Immature natural killer cell (primary cell): ENCODE measurements around the gene PLCL1. TPM values are rescaled to one million over a fixed set of nuclear protein-coding genes. Genes with fewer than 3 reads are reported as not detected.

ENCODE experiments used
- DNase-seq, 3 donors: peaks; one replicate each; pipeline ENCODE4 v3.0.0; 2022; ENCODE audit warnings: mixed read lengths in 1 of 3
- H3K27ac Mint-ChIP-seq, 6 donors: one replicate each; pipeline ENCODE4 v1.8.0; 2020; ENCODE audit warnings: mixed read lengths in 6 of 6, mild to moderate bottlenecking in 5 of 6, inconsistent platforms in 4 of 6, moderate library complexity in 3 of 6
- H3K27me3 Mint-ChIP-seq, 3 donors: one replicate each; pipeline ENCODE4 v1.8.0; 2020 to 2021; ENCODE audit warnings: low read depth in 3 of 3, mild to moderate bottlenecking in 3 of 3, mixed read lengths in 3 of 3, moderate library complexity in 3 of 3, inconsistent platforms in 1 of 3
- H3K36me3 Mint-ChIP-seq, 3 donors: one replicate each; pipeline ENCODE4 v1.8.0; 2020; ENCODE audit warnings: mixed read lengths in 3 of 3, inconsistent platforms in 2 of 3, mild to moderate bottlenecking in 2 of 3
- H3K4me1 Mint-ChIP-seq, 2 donors: one replicate each; pipeline ENCODE4 v1.8.0; 2020; ENCODE audit warnings: inconsistent platforms in 2 of 2, mild to moderate bottlenecking in 2 of 2, mixed read lengths in 2 of 2, moderate library complexity in 1 of 2
- H3K4me3 Mint-ChIP-seq, 5 donors: one replicate each; pipeline ENCODE4 v1.8.0; 2020; ENCODE audit warnings: mild to moderate bottlenecking in 5 of 5, mixed read lengths in 5 of 5, inconsistent platforms in 3 of 5, moderate library complexity in 3 of 5
- H3K9me3 Mint-ChIP-seq, 6 donors: one replicate each; pipeline ENCODE4 v1.8.0; 2020; ENCODE audit warnings: mild to moderate bottlenecking in 6 of 6, mixed read lengths in 6 of 6, inconsistent platforms in 4 of 6, moderate library complexity in 3 of 6
- polyA plus RNA-seq, 3 donors: library from polyadenylated mRNA; unstranded; fragments of 300-500 nt; fragmentation: Illumina TruSeq; gene quantifications; one replicate each; pipeline ENCODE4 v1.2.3, GENCODE V29; 2021

PLCL1 gene
- polyA plus RNA-seq, 3 donors from 2014 or later = 0.51 to 0.53 TPM; not detected in 1

DNA sequence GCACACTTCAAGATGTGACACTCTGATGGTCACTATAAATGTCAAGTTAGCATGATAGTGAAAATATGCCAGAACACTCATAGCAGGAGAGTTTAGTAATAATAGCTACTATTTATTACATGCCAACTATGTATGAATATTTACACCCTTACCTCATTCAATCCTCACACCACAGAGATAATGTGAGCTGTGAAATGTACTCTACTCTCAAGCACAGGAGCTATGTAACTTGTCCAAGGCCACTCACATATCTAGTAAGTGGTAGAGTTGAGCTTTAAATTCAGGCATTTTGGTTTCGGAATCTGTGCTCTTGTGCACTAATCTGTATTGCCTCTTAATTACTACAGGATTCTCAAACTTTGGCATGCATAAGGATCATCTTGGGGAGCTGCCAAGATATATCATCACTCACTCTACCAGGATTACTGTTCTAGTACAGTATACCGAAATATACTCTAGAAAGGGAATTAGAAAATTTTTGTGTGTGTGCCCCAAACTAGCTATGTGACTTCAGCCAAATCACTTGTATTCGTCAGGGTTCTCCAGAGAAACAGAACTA, 154.3 kb downstream of the PLCL1 start:
- Mint-ChIP-seq H3K27ac (no peak overlapping the region), H3K36me3 (no peaks in the 10 kb centered on the region), H3K4me1 (no peaks in the 10 kb centered on the region)

DNA sequence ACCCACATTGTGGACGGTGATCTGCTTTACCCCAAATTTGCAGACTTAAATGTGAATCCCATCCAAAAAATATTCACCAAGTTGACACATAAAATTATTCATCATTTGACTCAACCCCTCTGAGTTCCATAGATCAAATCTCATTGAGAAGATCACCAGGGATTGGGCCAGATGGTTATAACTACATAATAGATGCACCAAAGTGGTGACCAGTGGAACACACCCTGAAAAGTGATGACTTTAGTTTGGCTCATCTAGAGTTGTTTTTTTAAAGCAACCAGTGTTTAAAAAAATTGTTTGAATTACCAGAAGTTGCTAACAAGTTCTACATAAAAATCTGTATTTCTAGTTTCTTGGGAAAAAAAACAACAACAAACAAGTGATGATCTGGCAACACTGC, 155.0 kb downstream of the PLCL1 start:
- peaks cover 0 to under 1% (median 0%) of the 10 kb centered on the region in 3 donors for H3K36me3 Mint-ChIP-seq
- no peak overlapping the region for H3K4me3 Mint-ChIP-seq
- H3K4me1 Mint-ChIP-seq = no peaks in the 10 kb centered on the region
- DNase-seq = no peak
- peaks cover 0 to 4% (median 3%) of the 10 kb centered on the region in 3 donors for H3K27me3 Mint-ChIP-seq
- H3K27ac Mint-ChIP-seq = no peak overlapping the region
- H3K9me3 Mint-ChIP-seq = peaks cover 0 to 8% (median 1%) of the 10 kb centered on the region in 6 donors

More for the DNA sequence above, 154.3 kb downstream of the PLCL1 start:
- no peak overlapping the region for H3K4me3 Mint-ChIP-seq
- peaks cover 0 to 8% (median 0%) of the 10 kb centered on the region in 6 donors for H3K9me3 Mint-ChIP-seq
- no peak for DNase-seq
- H3K27me3 Mint-ChIP-seq = peaks cover 0 to 4% (median 3%) of the 10 kb centered on the region in 3 donors

DNA sequence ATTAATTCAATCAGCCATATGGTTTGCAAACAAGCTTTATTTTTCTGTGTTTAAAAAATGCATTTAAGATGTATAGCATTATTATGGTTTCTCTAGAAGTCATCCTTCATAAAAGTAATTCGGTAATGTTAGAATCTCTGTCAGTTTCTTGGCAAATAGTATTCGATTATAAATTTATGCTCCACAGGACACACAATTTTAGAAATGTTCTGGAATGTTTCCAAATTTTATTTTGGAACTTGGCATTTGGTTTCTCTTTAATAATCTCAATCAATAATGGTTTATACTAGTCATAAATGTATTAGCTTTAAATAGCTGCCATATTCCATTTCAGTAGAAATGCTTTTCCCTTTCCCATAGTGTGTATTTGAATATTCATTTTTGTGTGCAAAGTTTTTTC, 156.4 kb downstream of the PLCL1 start:
- Mint-ChIP-seq H3K27me3 (peaks cover 0 to 5% (median 5%) of the 10 kb centered on the region in 3 donors), H3K36me3 (peaks cover 0 to 12% (median 8%) of the 10 kb centered on the region in 3 donors), H3K9me3 (peaks cover 0 to 21% (median 12%) of the 10 kb centered on the region in 6 donors), H3K4me3 (no peak overlapping the region), H3K27ac (no peak overlapping the region), H3K4me1 (no peaks in the 10 kb centered on the region)
- DNase-seq = no peak

DNA sequence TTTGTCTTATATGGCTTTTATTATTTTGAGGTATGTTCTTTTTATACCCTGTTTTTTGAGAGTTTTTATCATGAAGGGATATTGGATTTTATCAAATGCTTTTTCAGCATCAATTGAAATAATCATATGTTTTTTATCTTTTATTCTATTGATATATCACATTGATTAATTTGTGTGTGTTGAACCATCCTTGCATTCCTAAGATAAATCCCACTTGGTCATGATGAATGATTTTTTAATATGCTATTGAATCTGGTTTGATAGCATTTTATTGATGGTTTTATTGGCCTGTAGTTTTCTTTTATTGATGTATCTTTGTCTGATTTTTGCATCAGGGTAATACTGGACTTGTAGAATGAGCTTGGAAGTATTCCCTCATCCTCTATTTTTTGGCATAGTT, 160.3 kb downstream of the PLCL1 start:
- Mint-ChIP-seq H3K27ac (no peak overlapping the region), H3K27me3 (peaks cover 0 to 5% (median 3%) of the 10 kb centered on the region in 3 donors), H3K4me1 (no peaks in the 10 kb centered on the region), H3K4me3 (no peak overlapping the region), H3K9me3 (peaks cover 5 to 29% (median 17%) of the 10 kb centered on the region in 6 donors), H3K36me3 (peaks cover 0 to 12% (median 8%) of the 10 kb centered on the region in 3 donors)
- no peak for DNase-seq

DNA sequence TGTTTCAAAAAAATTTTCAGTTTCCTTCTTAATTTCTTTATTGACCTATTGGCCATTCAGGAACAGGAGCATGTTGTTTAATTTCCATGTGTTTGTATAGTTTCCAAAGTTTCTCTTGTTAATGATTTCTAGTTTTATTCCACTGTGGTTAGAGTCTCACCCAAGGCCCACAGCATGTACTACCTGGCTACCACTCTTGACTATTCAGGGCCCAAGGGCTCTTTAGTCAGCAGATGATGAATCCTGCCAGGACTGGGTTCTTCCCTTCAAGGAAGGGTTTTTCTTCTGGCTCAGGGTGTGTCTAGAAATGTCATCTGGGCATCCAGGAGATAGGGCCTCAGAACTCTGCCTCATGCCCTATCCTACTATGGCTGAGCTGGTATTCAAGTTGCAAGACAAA, 161.4 kb downstream of the PLCL1 start:
- Mint-ChIP-seq H3K27me3 (peaks cover 0 to 5% (median 3%) of the 10 kb centered on the region in 3 donors), H3K4me1 (no peaks in the 10 kb centered on the region), H3K4me3 (no peak overlapping the region), H3K9me3 (peaks cover 5 to 29% (median 17%) of the 10 kb centered on the region in 6 donors), H3K36me3 (peaks cover 0 to 12% (median 8%) of the 10 kb centered on the region in 3 donors), H3K27ac (no peak overlapping the region)
- DNase-seq = no peak

DNA sequence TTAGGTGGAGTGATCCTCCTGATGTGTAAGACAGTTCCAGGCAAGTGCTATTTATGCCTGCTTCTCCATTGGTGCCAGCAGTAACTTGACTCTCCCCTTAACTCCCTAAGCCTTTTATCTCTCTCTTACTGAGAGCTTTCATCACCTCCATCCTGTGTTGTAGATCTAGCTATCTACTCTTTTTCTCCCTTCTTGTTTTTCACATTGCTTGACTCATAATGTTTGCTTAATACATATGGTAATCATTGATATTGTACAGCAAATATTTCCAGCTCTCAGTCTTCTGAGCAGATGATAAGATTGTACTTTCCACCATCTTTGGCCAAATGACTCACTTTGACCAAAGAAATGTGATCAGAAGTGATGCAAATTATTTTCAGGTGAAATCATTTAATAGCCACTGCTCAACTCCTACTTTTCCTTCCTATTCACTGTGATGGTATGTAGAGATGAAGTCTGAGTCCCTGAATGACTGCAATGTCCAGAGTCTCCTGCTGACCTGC, 165.0 kb downstream of the PLCL1 start:
- Mint-ChIP-seq H3K9me3 (peaks cover 5 to 23% (median 15%) of the 10 kb centered on the region in 6 donors), H3K27ac (no peak overlapping the region), H3K4me3 (no peak overlapping the region), H3K4me1 (no peaks in the 10 kb centered on the region), H3K36me3 (peaks cover 0 to 12% (median 8%) of the 10 kb centered on the region in 3 donors), H3K27me3 (peaks cover 3% of the 10 kb centered on the region in 3 donors)
- no peak for DNase-seq

DNA sequence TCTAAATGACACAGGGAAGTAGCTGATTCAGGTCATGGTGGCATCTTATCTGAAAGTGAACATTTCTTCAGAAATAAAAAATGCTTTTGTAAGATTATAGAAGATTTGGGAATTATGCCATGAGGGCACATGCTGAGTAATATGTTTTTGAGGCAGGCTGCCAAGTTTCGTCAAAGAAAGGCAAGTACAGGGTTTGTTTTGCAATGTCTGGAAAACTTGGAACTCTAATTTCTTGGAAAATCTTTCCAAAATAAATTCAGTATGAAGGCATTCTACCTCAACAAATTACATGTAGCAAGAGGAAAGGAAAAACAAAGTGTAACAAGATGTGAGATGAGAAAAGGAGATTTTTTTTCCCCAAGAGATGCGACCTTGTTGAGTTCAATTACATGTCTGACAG, 167.7 kb downstream of the PLCL1 start:
- DNase-seq = no peak
- Mint-ChIP-seq H3K4me3 (no peak overlapping the region), H3K4me1 (no peaks in the 10 kb centered on the region), H3K9me3 (peaks cover 0 to 8% (median 4%) of the 10 kb centered on the region in 6 donors), H3K36me3 (no peaks in the 10 kb centered on the region), H3K27ac (no peak overlapping the region), H3K27me3 (peaks cover 0 to 5% (median 3%) of the 10 kb centered on the region in 3 donors)

DNA sequence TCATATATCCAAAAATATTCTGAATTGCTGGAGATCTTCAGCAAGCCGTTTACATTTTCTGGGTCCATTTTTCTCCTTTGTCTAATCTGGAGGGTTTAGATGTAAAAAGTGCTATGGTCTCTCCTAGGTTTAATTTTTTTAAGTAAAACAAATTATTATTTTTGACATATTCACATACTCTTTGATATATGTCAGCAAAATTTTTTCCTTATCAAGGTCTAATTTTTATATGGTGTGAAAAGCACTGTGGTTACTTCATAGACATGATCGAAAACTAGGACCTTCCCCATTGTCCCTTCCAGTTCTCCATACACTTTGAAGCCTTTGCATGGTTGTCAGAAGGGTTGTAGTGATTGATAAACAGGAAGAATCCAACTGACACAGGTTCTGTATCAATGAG, 168.2 kb downstream of the PLCL1 start:
- peaks cover 0 to 5% (median 4%) of the 10 kb centered on the region in 6 donors for H3K9me3 Mint-ChIP-seq
- H3K36me3 Mint-ChIP-seq = no peaks in the 10 kb centered on the region
- peaks cover 0 to 5% (median 3%) of the 10 kb centered on the region in 3 donors for H3K27me3 Mint-ChIP-seq
- no peak for DNase-seq
- no peak overlapping the region for H3K4me3 Mint-ChIP-seq
- H3K4me1 Mint-ChIP-seq = no peaks in the 10 kb centered on the region
- H3K27ac Mint-ChIP-seq = no peak overlapping the region

DNA sequence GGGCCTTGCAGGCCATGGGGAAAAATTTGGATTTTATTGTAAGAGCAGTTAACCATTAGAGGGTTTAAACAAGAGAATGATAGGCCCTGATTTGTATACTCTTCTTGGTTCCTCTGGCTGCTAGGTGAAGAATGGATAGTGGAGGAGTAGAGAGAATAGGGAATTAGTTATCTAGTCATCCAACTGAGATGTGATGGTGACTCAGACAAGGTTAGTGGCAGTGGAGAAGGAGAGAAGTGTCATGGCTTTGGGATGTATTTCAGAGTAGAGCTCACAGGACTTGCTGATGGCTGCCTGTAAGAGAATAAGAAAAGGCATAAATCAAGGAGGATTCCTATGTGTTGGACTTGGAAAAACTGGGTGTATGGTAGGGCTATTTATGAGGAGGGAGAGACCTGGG, 169.4 kb downstream of the PLCL1 start:
- Mint-ChIP-seq H3K4me3 (no peak overlapping the region), H3K9me3 (peaks cover 0 to 3% (median 0%) of the 10 kb centered on the region in 6 donors), H3K27me3 (peaks cover 0 to 5% (median 3%) of the 10 kb centered on the region in 3 donors), H3K36me3 (no peaks in the 10 kb centered on the region), H3K4me1 (no peaks in the 10 kb centered on the region), H3K27ac (no peak overlapping the region)
- DNase-seq = no peak

DNA sequence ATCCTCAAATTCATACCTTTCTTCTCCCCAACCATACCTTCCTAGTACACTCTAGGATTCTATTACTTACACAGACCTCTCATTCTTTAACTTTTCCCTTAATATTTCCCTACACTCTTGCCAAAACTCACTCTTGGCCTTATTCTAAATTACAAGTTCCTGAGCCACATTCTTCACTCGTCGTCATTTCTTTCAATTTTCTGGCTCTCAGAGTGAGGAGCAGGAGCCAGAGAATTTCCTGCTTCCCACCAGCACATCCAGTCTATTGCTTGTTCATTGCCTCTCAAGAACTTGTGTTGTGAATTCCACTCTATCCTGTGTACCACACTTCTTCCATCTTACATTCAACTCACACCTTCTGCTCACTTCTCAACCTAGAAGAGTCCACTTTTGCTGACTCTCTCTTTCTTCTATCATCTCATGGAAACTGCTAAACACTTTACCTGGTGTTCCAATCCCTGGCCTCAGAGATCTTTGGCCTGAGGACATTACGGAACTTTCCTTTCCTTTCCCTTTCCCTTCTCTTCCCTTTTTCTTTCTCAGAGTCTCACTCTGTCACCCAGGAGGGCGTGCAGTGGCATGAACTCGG, 171.6 kb downstream of the PLCL1 start:
- Mint-ChIP-seq H3K4me1 (no peaks in the 10 kb centered on the region), H3K9me3 (peaks cover 0 to 2% (median 0%) of the 10 kb centered on the region in 6 donors), H3K27ac (no peak overlapping the region), H3K36me3 (no peaks in the 10 kb centered on the region), H3K4me3 (no peak overlapping the region), H3K27me3 (peaks cover 0 to 7% (median 3%) of the 10 kb centered on the region in 3 donors)
- DNase-seq = no peak

DNA sequence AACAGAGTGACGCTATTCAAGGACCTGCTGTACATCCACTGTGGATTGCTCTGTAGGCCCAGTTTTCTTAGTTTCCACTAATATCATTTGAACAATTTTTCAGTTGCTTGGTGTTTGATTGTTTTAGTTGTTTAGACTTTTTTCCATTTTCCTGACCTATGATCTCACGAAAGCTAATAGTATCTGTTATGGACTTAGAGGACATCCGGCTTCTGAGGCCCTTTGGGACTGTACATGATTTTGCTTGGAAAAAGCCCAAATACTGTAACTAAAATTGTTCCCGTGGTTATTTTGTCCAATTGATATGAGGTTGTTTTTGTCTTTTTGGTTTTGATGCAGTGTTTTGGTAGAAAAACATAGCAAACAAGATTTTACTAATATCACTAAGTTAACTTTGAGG, 174.6 kb downstream of the PLCL1 start:
- Mint-ChIP-seq H3K36me3 (no peaks in the 10 kb centered on the region), H3K9me3 (peaks cover 0 to 4% (median 0%) of the 10 kb centered on the region in 6 donors), H3K27me3 (peaks cover 0 to 8% (median 0%) of the 10 kb centered on the region in 3 donors), H3K27ac (no peak overlapping the region), H3K4me1 (no peaks in the 10 kb centered on the region), H3K4me3 (no peak overlapping the region)
- no peak for DNase-seq

DNA sequence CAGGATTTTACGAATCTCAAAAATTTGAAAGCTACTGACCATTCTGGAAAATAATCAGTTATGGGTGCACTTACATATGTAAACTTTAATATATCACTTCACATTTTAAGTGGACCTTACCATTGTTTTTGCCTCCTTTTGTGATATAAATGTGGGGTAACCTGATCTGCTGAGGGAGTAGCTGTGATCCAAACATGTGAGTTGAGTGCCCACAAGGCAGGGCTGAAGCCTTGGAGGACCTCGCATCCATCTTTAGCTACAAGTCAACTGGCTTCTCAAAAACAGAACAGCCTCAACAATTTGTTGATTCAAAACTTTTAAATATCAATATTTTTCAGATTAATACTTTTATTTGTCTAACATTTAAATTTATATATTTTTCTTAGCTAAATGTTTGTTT, 178.2 kb downstream of the PLCL1 start:
- peaks cover 0 to 4% (median 0%) of the 10 kb centered on the region in 6 donors for H3K9me3 Mint-ChIP-seq

DNA sequence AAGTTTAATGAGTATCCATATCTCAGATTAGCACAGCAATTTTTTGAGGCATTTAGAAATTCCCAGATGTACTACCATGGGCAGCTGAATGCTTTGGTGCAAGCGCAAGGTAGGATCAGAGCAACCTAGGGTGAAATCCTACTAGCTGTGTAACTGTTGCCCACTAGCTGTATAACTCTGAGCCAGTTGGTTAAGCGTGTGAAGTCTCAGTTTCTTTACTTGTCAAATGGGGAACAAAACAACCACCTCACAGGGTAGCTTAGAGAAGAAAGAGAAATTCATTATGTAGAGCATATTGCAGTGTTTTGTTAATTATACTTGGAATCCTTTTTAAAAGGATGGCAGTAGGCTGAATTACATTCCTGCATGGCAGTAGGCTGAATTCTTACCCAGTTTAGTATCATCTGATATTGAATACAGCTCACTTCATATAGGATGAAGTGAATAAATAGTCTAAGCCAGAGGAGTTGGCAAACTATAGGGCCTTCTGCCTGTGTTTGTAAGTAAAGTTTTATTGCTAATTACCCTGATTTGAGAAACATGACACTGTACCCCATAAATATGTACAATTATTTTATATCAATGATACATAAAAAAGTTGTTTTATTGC, 180.7 kb downstream of the PLCL1 start:
- H3K27ac Mint-ChIP-seq = no peak overlapping the region
- H3K4me3 Mint-ChIP-seq = no peak overlapping the region
- no peaks in the 10 kb centered on the region for H3K36me3 Mint-ChIP-seq
- peaks cover 0 to 7% (median 0%) of the 10 kb centered on the region in 6 donors for H3K9me3 Mint-ChIP-seq
- H3K4me1 Mint-ChIP-seq = no peaks in the 10 kb centered on the region
- DNase-seq = no peak
- H3K27me3 Mint-ChIP-seq = peaks cover 0 to 2% (median 0%) of the 10 kb centered on the region in 3 donors

More for the DNA sequence above, 178.2 kb downstream of the PLCL1 start:
- Mint-ChIP-seq H3K4me3 (no peak overlapping the region), H3K27ac (no peak overlapping the region), H3K4me1 (no peaks in the 10 kb centered on the region), H3K27me3 (peaks cover 0 to 4% (median 0%) of the 10 kb centered on the region in 3 donors), H3K36me3 (no peaks in the 10 kb centered on the region)
- DNase-seq = no peak

DNA sequence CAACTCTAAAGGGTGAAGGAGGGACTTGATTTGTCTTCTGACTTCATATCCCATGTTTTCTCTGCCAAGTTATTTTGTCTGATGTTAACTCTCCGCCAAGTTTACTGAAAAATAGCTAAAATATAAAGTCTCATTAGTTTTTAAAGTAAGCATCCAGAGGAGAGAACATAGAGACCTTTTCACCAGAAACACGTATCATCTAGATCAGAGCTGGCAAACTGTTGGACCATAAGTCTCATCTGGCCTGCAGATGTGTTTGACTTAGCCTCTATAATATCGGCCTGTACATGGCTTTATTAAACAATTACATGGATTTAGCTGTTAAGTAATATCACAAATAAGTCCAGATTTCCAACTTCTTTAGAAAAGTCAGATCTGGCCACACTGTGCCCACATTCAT, 182.6 kb downstream of the PLCL1 start:
- no peaks in the 10 kb centered on the region for H3K36me3 Mint-ChIP-seq
- no peak overlapping the region for H3K4me3 Mint-ChIP-seq
- no peak for DNase-seq
- H3K27ac Mint-ChIP-seq = no peak overlapping the region
- H3K9me3 Mint-ChIP-seq = peaks cover 0 to 10% (median 1%) of the 10 kb centered on the region in 6 donors
- peaks cover 0 to 2% (median 2%) of the 10 kb centered on the region in 3 donors for H3K27me3 Mint-ChIP-seq
- no peaks in the 10 kb centered on the region for H3K4me1 Mint-ChIP-seq
